MG63 (cell line): Measurements from ENCODE around the gene SNAPC4. TPM values are rescaled to one million over a fixed set of nuclear protein-coding genes. Genes with fewer than 3 reads are reported as not detected.

Source experiments
- DNase-seq: peaks from one replicate; pipeline ENCODE4 v3.0.0-alpha.2; 2020
- H3K27me3 ChIP-seq: fragments of 250-450 bp; sonication (Bioruptor Pico); 2 replicates; pipeline ENCODE4 v1.5.1; 2020; ENCODE audit warnings: mild to moderate bottlenecking, moderate library complexity
- H3K36me3 ChIP-seq: fragments of 250-450 bp; sonication (Bioruptor Pico); 2 replicates; pipeline ENCODE4 v1.5.1; 2020; ENCODE audit warnings: mild to moderate bottlenecking, moderate library complexity
- H3K4me3 ChIP-seq: fragments of 250-450 bp; sonication (Bioruptor Pico); 2 replicates; pipeline ENCODE4 v1.5.1; 2020; ENCODE audit warnings: mild to moderate bottlenecking, moderate library complexity
- H3K9me3 ChIP-seq: fragments of 250-450 bp; sonication (Bioruptor Pico); 2 replicates; pipeline ENCODE4 v1.5.1; 2020; ENCODE audit warnings: mild to moderate bottlenecking, moderate library complexity
- total RNA-seq: library from RNA; depleted of rRNA; stranded (reverse); fragments of >200 nt; shearing (Covaris generic); gene quantifications from 2 replicates; pipeline ENCODE4 v1.2.3, GENCODE V29; 2014; ENCODE audit warnings: low replicate concordance

SNAPC4 gene
- total RNA-seq, 1 experiment from 2014 or later = 9.1 TPM

DNA sequence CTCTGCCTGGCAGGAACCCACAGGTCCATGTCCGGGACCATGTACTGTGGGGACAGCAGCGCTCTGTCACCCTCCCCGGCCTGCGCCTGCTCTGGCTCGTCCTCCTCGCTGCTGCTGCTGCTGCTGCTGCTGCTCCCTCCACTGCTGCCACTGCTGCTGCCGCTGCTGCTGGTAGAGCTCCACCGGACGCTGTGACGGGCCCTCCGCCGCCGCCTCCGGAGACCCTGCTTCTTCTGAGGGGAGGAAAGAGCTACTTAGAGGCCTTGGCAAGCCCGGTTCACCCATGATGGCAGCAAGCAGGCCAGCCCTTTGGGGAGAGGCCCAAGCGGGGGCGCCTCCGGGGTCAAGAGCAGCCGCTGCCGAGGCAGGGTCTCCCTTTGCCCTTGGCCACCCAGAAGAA lies 16.5 kb downstream of the SNAPC4 start:
- Histone ChIP-seq H3K9me3 (no peaks in the 10 kb centered on the region), H3K27me3 (no peaks in the 10 kb centered on the region), H3K4me3 (no peak overlapping the region), H3K36me3 (peaks cover 30% of the 10 kb centered on the region)
- no peak for DNase-seq

DNA sequence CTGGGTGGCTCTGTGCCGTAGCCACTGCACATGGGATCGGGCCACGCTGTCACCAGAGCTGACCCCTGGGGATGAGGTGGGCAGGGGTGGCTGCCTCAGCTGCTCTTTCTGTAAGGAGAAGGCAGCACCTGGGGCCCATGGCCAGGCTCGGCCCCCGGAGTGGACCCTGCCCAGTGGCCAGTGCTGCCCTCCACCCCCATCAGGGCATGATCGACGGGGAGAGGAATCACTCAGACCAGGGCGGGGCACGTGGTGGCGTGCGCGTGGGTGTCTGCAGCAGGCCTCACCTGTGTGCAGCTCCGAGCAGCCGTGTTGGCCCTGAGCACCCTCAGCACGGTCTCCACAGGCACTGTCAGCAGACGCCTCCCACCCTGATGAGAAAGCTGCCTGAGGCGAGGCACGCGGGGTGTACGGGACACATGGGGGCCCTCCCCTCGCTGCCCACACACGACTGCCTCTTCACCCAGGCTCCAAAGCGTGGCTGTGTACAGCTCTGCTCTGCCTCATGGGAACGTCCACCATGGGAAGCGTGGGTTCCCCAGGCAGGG lies 17.9 kb downstream of the SNAPC4 start:
- DNase-seq = no peak
- Histone ChIP-seq H3K4me3 (no peak overlapping the region), H3K36me3 (peaks cover 21% of the 10 kb centered on the region), H3K27me3 (no peaks in the 10 kb centered on the region), H3K9me3 (no peaks in the 10 kb centered on the region)

DNA sequence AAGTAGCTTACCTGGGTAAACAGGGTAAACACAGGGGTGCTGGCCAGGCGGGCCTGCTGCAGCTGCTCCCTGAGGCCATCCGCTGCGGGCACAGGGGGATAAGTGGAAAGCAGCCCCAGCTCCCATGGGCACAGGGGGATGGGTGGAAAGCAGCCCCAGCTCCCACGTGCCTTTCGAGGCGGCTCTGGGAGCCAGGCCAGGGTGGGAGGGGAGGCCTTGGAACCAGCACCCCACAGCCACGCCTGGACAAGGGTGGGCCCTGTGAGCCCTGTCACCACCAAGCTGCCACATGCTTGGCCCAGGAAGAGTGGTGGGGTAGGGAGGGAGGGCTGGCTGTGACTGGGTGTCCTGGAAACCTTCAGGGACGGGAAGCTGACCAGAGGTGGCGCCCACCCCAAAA lies 18.7 kb downstream of the SNAPC4 start:
- no peaks in the 10 kb centered on the region for H3K27me3 ChIP-seq
- H3K9me3 ChIP-seq = no peaks in the 10 kb centered on the region
- DNase-seq = no peak
- no peak overlapping the region for H3K4me3 ChIP-seq
- H3K36me3 ChIP-seq = peaks cover 15% of the 10 kb centered on the region

GRCh38 chr9:136380381-136380780 lies 19.6 kb downstream of the SNAPC4 start:
- peaks cover 15% of the 10 kb centered on the region for H3K36me3 ChIP-seq
- no peaks in the 10 kb centered on the region for H3K27me3 ChIP-seq
- no peaks in the 10 kb centered on the region for H3K9me3 ChIP-seq
- no peak for DNase-seq
- H3K4me3 ChIP-seq = no peak overlapping the region

DNA sequence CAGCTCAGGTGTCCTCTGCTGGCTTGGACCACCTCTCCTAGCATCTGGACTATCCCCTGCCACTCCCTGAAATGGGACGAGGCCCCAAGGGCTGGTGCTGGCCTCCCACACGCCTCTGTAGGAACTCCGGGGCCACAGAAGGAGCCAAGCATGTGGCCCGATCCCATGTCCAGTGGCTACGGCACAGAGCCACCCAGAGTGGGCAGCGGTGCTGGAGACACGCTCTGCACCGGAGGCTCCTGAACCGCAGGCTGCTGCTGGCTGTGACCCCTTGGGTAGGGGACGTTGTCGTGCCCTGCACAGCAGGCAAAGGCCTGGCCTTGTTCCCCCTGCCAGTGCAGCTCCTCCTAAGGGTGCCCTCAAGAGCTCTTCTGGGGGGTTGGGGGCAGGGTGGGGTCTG lies 20.1 kb downstream of the SNAPC4 start:
- DNase-seq = no peak
- H3K36me3 ChIP-seq = peaks cover 11% of the 10 kb centered on the region
- H3K27me3 ChIP-seq = no peaks in the 10 kb centered on the region
- no peaks in the 10 kb centered on the region for H3K9me3 ChIP-seq
- no peak overlapping the region for H3K4me3 ChIP-seq

- no peak for DNase-seq
Observed at GRCh38 chr9:136379401-136379800, 20.6 kb downstream of the SNAPC4 start.

GRCh38 chr9:136379003-136379287 lies 21.0 kb downstream of the SNAPC4 start:
- DNase-seq = no peak
- Histone ChIP-seq H3K9me3 (no peaks in the 10 kb centered on the region), H3K27me3 (no peaks in the 10 kb centered on the region), H3K36me3 (peaks cover 4% of the 10 kb centered on the region), H3K4me3 (no peak overlapping the region)

More at GRCh38 chr9:136379401-136379800, 20.6 kb downstream of the SNAPC4 start:
- Histone ChIP-seq H3K4me3 (no peak overlapping the region), H3K9me3 (no peaks in the 10 kb centered on the region), H3K27me3 (no peaks in the 10 kb centered on the region), H3K36me3 (peaks cover 8% of the 10 kb centered on the region)

DNA sequence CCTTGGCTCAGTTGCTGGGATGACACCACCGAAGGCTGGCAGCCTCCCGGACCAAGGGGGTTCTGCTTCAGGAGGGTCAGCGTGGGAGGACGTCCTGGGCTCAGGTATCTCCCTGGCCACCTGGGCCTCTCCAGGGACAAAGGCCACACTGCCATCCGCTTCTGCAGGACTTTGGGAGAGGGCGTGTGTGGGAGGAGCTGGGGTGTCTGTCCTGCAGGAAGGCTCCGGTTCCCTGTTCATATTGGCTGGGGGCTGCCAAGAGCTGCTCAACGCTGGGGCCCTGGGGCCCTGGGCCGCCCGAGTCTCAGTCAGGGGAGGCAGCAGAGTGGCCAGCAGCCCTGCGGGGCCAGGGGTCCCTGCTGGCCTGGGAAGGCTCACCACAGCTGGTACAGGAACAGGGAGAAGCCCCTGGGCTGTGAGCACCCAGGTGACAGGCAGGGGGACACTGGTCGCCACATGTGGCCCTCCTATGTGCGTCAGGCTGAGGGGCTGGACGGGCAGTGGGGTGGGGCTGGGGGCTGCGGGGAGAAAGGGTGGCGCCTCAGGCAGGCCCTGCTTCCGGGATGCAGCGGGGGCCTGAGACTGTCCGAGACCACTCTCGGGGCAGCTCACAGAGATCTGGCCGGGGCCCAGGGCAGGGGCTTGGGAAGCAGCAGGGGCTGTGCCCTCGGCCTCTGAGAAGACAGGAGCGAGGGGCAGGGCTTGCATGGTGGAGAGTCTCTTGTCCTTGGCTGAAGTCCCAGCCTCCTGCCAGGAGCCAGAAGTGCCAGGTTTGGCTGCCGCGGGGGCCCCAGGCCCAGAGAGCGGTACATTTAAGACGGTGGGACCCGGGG lies 21.6 kb downstream of the SNAPC4 start:
- no peaks in the 10 kb centered on the region for H3K9me3 ChIP-seq
- no peak for DNase-seq
- H3K36me3 ChIP-seq = peaks cover 3% of the 10 kb centered on the region
- no peaks in the 10 kb centered on the region for H3K27me3 ChIP-seq
- no peak overlapping the region for H3K4me3 ChIP-seq

GRCh38 chr9:136377341-136378169 lies 22.4 kb downstream of the SNAPC4 start:
- H3K27me3 ChIP-seq = no peaks in the 10 kb centered on the region
- H3K4me3 ChIP-seq = no peak overlapping the region
- no peaks in the 10 kb centered on the region for H3K9me3 ChIP-seq
- H3K36me3 ChIP-seq = peaks cover 3% of the 10 kb centered on the region
- no peak for DNase-seq

GRCh38 chr9:136376457-136376856 lies 23.5 kb downstream of the SNAPC4 start:
- Histone ChIP-seq H3K4me3 (no peak overlapping the region), H3K9me3 (no peaks in the 10 kb centered on the region), H3K27me3 (no peaks in the 10 kb centered on the region), H3K36me3 (peaks cover 3% of the 10 kb centered on the region)
- no peak for DNase-seq

DNA sequence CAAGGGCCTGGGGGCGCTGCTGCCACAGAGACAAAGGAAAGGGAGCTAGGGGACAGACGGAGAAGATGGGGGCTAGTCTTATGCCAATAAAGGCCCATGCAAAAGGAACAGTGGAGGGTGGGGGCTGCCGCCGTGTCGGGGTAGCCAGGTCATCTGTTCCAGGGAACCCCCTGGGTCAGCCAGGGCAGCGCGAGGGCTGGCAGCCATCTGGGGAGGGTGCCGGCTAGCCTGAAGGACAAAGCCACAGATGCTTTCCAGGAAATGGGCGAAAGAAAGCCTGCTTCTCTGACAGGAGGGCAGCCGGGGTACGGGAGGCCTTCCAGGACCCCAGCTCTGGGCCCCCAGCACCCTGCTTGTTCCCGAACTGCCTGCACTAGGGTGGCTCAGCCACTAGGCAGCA lies 24.9 kb downstream of the SNAPC4 start:
- Histone ChIP-seq H3K27me3 (no peaks in the 10 kb centered on the region), H3K9me3 (no peaks in the 10 kb centered on the region), H3K36me3 (no peaks in the 10 kb centered on the region; the same call in none of the 2 replicates), H3K4me3 (no peak overlapping the region)
- DNase-seq = no peak

DNA sequence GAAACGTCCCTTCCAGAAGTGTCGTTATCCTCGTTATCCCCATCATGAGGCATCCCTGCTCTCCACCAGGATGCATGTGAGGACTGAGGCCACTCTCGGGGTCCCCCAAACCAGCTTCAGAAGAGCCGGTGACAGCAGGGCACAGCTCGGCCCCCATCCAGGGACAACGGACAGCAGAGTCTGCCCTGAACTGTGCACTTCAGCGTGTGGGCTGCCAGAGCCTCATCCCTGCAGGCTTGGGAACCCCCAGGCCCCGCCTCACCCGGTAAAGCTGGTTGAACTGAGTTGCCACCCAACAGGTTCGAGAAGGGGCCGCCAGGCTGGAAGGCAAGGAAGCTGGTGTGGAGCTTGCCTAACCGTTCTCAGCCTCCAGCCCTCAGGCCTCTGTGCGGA lies 25.8 kb downstream of the SNAPC4 start:
- Histone ChIP-seq H3K27me3 (no peaks in the 10 kb centered on the region), H3K9me3 (no peaks in the 10 kb centered on the region), H3K4me3 (no peak overlapping the region), H3K36me3 (no peaks in the 10 kb centered on the region; the same call in none of the 2 replicates)
- no peak for DNase-seq

- Histone ChIP-seq H3K9me3 (no peaks in the 10 kb centered on the region), H3K27me3 (no peaks in the 10 kb centered on the region), H3K36me3 (no peaks in the 10 kb centered on the region; the same call in 1 of the 2 replicates), H3K4me3 (no peak within 1 kb of the TSS)
- DNase-seq = no peak
Observed at GRCh38 chr9:136373300-136374182, 26.4 kb downstream of the SNAPC4 start, which contains the start of gene CARD9. TSS of gene CARD9 (minus strand) at chr9:136373669. CDS start at chr9:136372078, 1,591 bp downstream.

DNA sequence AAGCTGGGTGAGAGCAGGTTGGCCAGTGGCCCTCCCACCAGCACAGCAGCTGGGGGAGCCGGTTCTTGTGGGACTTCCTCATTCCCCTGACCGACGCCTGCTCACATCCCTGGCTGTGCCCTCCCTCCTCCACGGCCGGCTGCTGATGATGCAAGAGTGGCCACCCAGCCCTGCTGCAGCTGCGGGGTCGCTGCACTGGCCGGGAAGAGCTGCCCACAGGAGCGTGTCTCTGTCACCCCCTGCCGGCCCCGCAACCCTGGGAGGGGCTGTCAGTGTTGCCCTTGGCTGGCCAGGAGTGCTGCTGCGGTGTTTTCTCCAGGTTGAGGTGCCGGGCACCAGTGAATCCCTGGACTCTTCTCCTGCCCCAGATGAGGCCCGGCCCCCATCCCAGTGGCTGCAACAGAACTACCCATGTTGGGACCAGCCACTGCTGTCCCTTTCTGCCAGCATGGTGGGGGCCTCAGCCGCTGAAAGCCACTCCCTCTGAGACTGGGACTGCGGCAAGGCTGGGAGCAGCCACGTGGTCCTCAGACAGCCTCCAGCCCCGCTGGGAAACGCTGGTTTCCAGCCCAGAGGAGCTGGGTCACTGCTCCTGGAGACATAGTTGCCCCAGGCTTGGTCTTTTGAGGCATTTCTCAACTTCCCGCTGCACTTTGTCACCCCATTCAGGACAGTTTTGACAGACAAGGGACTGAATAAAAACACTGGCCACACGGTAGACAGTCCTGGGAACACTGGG lies 27.2 kb downstream of the SNAPC4 start:
- peak; percentile 33 for DNase-seq
- no peaks in the 10 kb centered on the region for H3K9me3 ChIP-seq
- H3K36me3 ChIP-seq = no peaks in the 10 kb centered on the region; the same call in 1 of the 2 replicates
- no peak overlapping the region for H3K4me3 ChIP-seq
- no peaks in the 10 kb centered on the region for H3K27me3 ChIP-seq

DNA sequence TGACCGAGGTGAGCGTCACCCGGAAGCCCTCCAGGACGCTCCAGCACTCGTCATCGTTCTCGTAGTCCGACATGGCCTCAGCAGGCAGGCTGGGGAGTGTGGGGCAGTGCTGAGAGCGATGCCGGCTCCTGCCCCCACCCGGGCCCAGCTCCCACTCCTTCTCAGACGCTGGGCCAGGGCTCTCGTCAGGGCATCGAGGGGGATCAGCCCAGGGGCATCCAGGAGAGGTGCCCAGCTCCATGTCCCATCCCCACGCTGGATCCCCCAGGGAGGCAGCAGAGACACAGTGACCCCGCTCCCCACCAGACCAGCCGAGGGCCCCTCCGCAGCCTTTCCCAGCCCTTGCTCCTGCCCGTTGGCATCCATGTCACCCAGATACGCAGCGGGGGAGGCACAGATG lies 28.0 kb downstream of the SNAPC4 start:
- Histone ChIP-seq H3K36me3 (no peaks in the 10 kb centered on the region; the same call in 1 of the 2 replicates), H3K4me3 (no peak overlapping the region)

GRCh38 chr9:136371533-136371880 lies 28.5 kb downstream of the SNAPC4 start:
- Histone ChIP-seq H3K4me3 (no peak overlapping the region), H3K9me3 (no peaks in the 10 kb centered on the region), H3K27me3 (no peaks in the 10 kb centered on the region), H3K36me3 (no peaks in the 10 kb centered on the region; the same call in 1 of the 2 replicates)
- DNase-seq = no peak

More for the DNA sequence above, 28.0 kb downstream of the SNAPC4 start:
- Histone ChIP-seq H3K27me3 (no peaks in the 10 kb centered on the region), H3K9me3 (no peaks in the 10 kb centered on the region)
- DNase-seq = no peak
